Memory B cell (primary cell): ENCODE results near the gene GNAS-AS1.

Source experiments
- ATAC-seq: fragments of 150-1000 bp; cut with Tn5 transposase; 2 replicates; pipeline ENCODE4 v1.10.0; 2021; ENCODE audit warnings: low read depth, mild to moderate bottlenecking, moderate library complexity
- DNase-seq, 2 donors: peaks; one replicate each; pipeline ENCODE4 v3.0.0; 2022; ENCODE audit warnings: low spot score in 2 of 2
- H3K27ac Mint-ChIP-seq: one replicate; pipeline ENCODE4 v1.8.0; 2022; ENCODE audit warnings: mild to moderate bottlenecking, moderate library complexity, mixed read lengths
- H3K27me3 Mint-ChIP-seq: one replicate; pipeline ENCODE4 v1.8.0; 2022; ENCODE audit warnings: mixed read lengths
- H3K36me3 Mint-ChIP-seq: one replicate; pipeline ENCODE4 v1.8.0; 2022; ENCODE audit warnings: mild to moderate bottlenecking, mixed read lengths
- H3K4me1 Mint-ChIP-seq: one replicate; pipeline ENCODE4 v1.8.0; 2022; ENCODE audit warnings: mixed read lengths
- H3K4me3 Mint-ChIP-seq: one replicate; pipeline ENCODE4 v1.8.0; 2022; ENCODE audit warnings: mild to moderate bottlenecking, moderate library complexity, mixed read lengths
- H3K9me3 Mint-ChIP-seq: one replicate; pipeline ENCODE4 v1.8.0; 2022; ENCODE audit warnings: mixed read lengths

The GNAS-AS1 gene

DNA sequence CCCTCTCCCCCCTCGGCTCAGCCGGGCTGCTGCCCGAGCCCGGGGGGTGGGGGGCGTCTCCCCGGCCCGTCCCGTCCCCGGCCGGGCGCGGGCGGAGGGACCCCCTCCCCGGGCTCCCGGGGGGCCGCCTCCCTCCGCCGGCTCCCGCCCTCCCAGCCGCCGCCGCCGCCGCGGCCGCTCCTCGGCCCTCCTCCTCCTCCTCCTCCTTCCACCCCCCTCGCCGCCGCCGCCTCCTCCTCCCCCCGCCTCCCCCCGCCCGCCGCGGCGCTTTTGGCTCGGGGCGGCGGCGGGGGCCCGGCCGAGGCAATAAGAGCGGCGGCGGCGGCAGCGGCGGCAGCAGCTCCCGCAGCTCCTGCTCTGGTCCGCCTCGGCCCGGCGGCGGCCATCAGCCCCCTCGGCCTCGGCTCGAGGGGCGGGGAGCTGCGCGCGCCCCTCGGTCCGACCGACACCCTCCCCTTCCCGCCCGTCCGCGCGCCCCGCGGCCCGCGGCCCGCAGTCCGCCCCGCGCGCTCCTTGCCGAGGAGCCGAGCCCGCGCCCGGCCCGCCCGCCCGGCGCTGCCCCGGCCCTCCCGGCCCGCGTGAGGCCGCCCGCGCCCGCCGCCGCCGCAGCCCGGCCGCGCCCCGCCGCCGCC lies 40.5 kb upstream of the GNAS-AS1 start:
- Mint-ChIP-seq H3K36me3 (peaks cover 1% of the 10 kb centered on the region), H3K27ac (peak overlapping the region; percentile 97), H3K4me1 (peaks cover 28% of the 10 kb centered on the region), H3K4me3 (peak overlapping the region; percentile 94), H3K9me3 (no peaks in the 10 kb centered on the region), H3K27me3 (no peaks in the 10 kb centered on the region)
- ATAC-seq, result peak; percentile 34
- DNase-seq, result peak in 1 of 2 donors; percentile 64

DNA sequence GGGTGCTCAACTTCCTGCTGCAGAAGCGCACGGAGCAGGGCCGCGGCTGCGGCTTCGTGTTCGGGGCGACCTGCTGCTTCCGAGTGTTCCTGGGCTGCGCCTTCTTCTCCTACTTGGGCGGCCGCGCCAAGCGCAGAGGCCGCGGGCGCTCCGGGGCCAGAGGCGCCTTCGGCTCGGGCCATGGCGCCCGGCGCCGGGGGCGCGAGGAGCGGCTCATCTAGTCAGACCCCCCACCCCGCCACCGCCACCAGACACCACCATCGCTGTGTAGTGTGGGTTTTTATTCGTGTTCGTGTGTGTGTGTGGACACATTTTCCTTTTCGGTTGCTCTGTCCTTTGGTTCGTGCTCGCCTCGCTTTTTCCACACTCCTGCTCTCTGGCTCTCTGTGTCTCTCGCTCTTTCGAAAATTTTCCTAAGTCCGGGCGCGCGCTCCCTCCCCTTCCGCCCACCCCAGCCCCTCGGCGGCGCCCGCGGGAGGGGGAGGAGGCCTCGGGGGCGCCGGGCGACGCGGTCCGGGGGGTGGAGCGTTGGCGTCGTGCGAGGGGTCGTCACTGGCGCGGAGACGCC lies 39.9 kb upstream of the GNAS-AS1 start:
- H3K9me3 Mint-ChIP-seq, result no peaks in the 10 kb centered on the region
- H3K4me1 Mint-ChIP-seq, result peaks cover 23% of the 10 kb centered on the region
- H3K27me3 Mint-ChIP-seq, result no peaks in the 10 kb centered on the region
- H3K27ac Mint-ChIP-seq, result peak overlapping the region; percentile 92
- ATAC-seq, result peak; percentile 23
- no peaks in the 10 kb centered on the region for H3K36me3 Mint-ChIP-seq
- peak; percentile 52 to 71 for DNase-seq
- peak overlapping the region; percentile 94 for H3K4me3 Mint-ChIP-seq

DNA sequence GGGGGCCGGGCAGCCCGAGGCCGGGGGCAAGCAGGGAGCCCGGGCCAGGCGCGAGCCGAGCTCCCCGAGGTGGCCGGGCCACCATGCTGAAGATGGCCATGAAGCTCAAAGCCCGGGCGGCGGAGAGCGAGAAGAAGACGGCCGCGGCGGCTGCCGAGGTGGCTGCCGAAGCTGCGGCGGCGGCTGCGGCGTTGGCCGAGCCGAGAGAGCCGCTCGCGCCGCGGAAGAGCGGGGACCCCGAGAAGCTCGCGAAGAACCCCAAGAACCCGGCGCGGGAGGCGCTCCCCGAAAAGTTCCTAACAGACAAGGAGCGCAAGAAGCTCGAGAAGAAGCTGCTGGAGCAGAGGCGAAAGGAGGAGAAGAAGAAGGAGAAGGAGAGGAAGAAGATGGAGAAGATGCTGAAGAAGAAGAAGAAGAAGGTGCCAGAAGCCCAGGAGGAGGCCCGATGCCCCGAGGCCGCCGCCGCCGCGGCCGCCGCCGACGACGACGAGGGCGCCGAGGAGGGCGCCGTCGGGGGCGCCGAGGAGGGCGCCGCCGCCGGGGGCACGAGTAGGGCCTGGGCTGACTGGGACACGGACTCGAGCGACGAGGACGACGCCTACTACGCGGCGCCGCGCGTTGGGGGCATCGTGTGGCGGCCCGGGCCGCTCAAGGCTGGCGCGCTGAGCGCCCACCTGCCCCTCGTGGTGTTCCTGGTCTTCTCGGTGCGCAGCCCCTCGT lies 39.3 kb upstream of the GNAS-AS1 start:
- H3K4me1 Mint-ChIP-seq, result peaks cover 17% of the 10 kb centered on the region
- peak; percentile 49 to 60 for DNase-seq
- H3K36me3 Mint-ChIP-seq, result no peaks in the 10 kb centered on the region

DNA sequence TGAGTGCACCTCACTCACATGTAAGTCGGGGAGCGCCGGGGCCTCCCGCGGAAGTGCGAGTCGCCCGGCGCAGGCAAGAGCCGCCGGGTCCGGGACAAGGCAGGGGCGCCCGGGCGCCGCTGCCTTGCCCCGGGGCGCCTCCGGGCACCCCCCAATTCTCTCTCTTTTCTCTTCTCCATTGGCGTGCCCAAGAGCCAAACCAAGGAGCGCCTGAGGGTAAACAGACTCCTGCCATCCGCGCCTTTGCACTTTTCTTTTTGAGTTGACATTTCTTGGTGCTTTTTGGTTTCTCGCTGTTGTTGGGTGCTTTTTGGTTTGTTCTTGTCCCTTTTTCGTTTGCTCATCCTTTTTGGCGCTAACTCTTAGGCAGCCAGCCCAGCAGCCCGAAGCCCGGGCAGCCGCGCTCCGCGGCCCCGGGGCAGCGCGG lies 38.6 kb upstream of the GNAS-AS1 start:
- H3K27me3 Mint-ChIP-seq, result no peaks in the 10 kb centered on the region
- no peak for DNase-seq
- H3K36me3 Mint-ChIP-seq, result no peaks in the 10 kb centered on the region
- peaks cover 13% of the 10 kb centered on the region for H3K4me1 Mint-ChIP-seq
- peak overlapping the region; percentile 92 for H3K4me3 Mint-ChIP-seq
- peak overlapping the region; percentile 92 for H3K27ac Mint-ChIP-seq
- ATAC-seq, result no peak
- no peaks in the 10 kb centered on the region for H3K9me3 Mint-ChIP-seq

More for the DNA sequence above, 39.3 kb upstream of the GNAS-AS1 start:
- H3K9me3 Mint-ChIP-seq, result no peaks in the 10 kb centered on the region
- H3K27ac Mint-ChIP-seq, result peak overlapping the region; percentile 92
- no peaks in the 10 kb centered on the region for H3K27me3 Mint-ChIP-seq
- peak; percentile 4 for ATAC-seq
- peak overlapping the region; percentile 98 for H3K4me3 Mint-ChIP-seq

DNA sequence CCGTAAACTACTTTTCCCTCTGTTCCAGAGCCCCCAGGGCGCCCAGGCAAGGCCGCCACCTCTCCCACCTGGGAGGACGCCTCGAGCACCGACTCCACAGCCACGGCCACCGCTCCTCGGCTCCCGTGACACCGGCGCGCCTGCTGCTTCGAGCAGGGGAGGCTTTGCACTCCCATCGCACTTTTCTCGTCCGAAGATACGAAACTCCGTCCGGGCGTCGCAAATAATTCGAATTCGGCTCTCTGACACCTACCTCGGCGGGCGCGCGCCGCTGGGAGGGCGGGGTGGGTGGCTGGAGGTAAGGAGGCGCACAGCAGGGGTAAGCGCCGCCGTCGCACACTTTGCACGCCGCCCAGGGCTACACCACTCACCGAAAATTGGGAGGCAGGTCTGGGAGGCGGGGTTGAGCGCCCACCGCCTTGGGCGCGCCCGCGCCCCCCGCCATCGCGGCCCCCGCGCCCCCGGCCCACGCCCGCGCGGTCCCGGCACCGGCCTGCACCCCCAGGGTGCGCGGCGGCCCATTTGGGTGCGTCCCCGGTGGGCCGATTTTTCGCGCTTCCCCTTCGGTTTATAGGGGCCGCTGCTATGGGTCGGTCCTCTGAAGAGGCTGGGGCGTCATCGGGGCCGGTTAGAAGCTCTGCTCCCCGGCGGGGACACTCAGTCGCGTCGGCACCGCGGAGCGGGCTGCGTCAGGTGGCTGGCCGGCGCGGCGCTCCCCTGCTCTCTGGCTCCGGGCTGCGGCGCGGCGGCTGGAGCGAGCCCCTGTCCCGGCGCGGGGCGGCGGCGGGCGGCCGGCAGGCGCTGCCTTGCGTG lies 38.0 kb upstream of the GNAS-AS1 start:
- H3K9me3 Mint-ChIP-seq, result no peaks in the 10 kb centered on the region
- peak overlapping the region; percentile 92 for H3K27ac Mint-ChIP-seq
- no peaks in the 10 kb centered on the region for H3K27me3 Mint-ChIP-seq
- peak; percentile 60 for ATAC-seq
- H3K4me1 Mint-ChIP-seq, result peaks cover 11% of the 10 kb centered on the region
- peak overlapping the region; percentile 85 for H3K4me3 Mint-ChIP-seq
- peak; percentile 74 to 82 for DNase-seq
- H3K36me3 Mint-ChIP-seq, result no peaks in the 10 kb centered on the region

DNA sequence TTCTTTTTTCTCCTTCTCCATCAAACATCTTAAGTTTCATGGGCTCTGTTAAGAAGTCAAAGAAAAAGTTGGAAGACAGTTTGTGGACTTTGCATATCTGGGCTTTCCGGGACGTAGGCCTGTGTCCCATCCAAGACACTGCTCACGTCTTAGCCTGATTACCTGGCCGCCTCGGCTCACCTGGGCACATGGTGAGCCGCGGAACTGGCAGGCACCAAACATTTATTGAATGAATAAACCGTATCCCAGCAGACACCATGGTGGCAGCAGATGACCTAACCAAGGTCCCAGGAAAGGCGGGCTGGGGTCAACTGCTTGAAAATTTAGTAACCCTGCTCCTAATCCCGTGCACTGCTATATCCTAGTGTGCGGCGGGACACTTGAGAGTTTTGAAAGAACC lies 37.4 kb upstream of the GNAS-AS1 start:
- H3K36me3 Mint-ChIP-seq, result no peaks in the 10 kb centered on the region
- peak overlapping the region; percentile 70 for H3K27ac Mint-ChIP-seq
- DNase-seq (no peak), ATAC-seq (no peak)
- H3K27me3 Mint-ChIP-seq, result no peaks in the 10 kb centered on the region
- no peaks in the 10 kb centered on the region for H3K9me3 Mint-ChIP-seq
- H3K4me3 Mint-ChIP-seq, result peak overlapping the region; percentile 85
- H3K4me1 Mint-ChIP-seq, result peaks cover 6% of the 10 kb centered on the region

DNA sequence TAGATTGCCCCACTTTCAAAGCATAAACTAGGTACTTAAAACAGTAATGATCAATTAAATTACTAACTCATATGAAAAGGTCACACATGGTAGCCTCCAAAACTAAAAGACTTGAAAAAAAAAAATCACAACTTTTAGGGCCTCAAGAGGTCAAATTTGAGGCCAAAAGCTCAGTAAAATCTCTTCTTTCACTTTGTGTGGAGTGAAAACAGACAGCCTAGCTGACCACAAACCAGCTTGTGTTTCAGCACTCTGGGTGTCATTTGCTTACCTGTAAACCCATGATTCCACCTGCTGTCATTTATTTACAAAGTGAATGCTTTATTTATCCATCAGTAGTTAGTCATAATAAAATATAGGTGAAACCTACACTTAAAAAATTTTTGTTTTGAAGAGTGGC lies 35.8 kb upstream of the GNAS-AS1 start:
- Mint-ChIP-seq H3K4me1 (peaks cover 4% of the 10 kb centered on the region), H3K27ac (peak overlapping the region; percentile 20), H3K9me3 (no peaks in the 10 kb centered on the region), H3K27me3 (no peaks in the 10 kb centered on the region), H3K4me3 (no peak overlapping the region), H3K36me3 (no peaks in the 10 kb centered on the region)
- DNase-seq (no peak), ATAC-seq (no peak)

DNA sequence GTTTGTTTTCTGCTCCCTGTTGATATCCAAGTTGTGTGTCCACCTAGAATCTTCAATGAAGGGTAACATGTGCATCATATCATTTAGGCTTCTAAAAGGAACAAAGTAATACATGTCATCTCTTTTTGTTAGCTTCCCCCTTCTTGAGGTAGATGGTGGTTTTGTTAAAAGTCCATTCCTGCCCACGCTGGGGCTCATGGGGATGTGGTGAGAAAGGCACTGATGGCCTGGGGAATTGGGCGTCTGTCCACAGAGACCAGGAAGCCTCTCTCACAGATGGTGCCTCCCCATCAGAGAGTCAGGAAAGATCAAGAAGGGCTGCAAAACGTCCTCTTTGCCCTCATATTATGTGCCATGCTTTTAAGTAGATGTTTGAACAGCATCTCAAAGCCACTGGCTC lies 34.3 kb upstream of the GNAS-AS1 start:
- Mint-ChIP-seq H3K4me1 (peaks cover 4% of the 10 kb centered on the region), H3K36me3 (no peaks in the 10 kb centered on the region), H3K27ac (no peak overlapping the region), H3K4me3 (no peak overlapping the region), H3K9me3 (no peaks in the 10 kb centered on the region), H3K27me3 (no peaks in the 10 kb centered on the region)
- DNase-seq (no peak), ATAC-seq (no peak)

DNA sequence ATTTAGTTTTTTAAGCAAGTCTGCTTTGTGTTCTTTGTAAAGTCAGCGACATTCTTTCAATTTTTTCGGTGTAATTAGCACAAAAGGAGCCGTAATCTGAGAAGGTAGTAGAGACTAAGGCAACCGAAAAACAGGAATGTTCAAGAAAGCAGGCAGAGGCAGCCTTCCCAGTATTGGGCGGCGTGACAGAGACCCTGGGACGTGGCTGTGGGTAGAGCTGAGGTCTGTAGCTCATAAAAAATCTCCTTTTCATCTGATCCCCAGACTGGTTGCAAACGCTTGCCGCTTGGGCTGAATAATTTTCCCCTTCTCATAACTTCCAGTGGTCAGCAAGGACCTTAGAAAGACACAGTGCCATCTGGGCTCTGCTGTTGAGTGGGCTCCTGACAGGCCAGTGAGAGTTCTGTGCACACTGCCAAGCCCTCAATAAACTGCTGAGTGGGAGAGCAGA lies 32.6 kb upstream of the GNAS-AS1 start:
- H3K4me3 Mint-ChIP-seq, result no peak overlapping the region
- no peaks in the 10 kb centered on the region for H3K9me3 Mint-ChIP-seq
- peaks cover 4% of the 10 kb centered on the region for H3K4me1 Mint-ChIP-seq
- no peak overlapping the region for H3K27ac Mint-ChIP-seq
- no peaks in the 10 kb centered on the region for H3K27me3 Mint-ChIP-seq
- H3K36me3 Mint-ChIP-seq, result no peaks in the 10 kb centered on the region
- no peak for ATAC-seq
- DNase-seq, result no peak

DNA sequence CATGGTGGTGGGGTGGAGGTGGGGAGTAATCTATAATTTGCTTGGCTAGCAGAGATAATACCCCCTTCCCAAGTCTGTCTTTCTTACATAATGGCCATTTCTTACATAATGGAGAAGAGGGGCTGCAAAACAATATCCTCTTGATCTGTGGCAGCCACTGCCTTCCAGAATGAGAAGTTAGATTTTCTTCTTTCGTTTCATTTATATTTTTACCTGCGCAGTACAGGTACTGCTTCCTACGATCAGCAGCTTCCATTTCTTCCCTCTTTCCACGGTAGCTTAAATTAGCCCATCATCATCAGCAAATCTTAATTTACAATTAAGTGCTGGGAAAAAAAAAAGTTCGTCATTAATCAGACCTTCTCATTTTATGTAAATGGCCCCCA lies 32.0 kb upstream of the GNAS-AS1 start:
- no peaks in the 10 kb centered on the region for H3K9me3 Mint-ChIP-seq
- no peak for ATAC-seq
- peaks cover 4% of the 10 kb centered on the region for H3K4me1 Mint-ChIP-seq
- no peak for DNase-seq
- H3K4me3 Mint-ChIP-seq, result no peak overlapping the region
- no peaks in the 10 kb centered on the region for H3K27me3 Mint-ChIP-seq
- no peaks in the 10 kb centered on the region for H3K36me3 Mint-ChIP-seq
- no peak overlapping the region for H3K27ac Mint-ChIP-seq

DNA sequence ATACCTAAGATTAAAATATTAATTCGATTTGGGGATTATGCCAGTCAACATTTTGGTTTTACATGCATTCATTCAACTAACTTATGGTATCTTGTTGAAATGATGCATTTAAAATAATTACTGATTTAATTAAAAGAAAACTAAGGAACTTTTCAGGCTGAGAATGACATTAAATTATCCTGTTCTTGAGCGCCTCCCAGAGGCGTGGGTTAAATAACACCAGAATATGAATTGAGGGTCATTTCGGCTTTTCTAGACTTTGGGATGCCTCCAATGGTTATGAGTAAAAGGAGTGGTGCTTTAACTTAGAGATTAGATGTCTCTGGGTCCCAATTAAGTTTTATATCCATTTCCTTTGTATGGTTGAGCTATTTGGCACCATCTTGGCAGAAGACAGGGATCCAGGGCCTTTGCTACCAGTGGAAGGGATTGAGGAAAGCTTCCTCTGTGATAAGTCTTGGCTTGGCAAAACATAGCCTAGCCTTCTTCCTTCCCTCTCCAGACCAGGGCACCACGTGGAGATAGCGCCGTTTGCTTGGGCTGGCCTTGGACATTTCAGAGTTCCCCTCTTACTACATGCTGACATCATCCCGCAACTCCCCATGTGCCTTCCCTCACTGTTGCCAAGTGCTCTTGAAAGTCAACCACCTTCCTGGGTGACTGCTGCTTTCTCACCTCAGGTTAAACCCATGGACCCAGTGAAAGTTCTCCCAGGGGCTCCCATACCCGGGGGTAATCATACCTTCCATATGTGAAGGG lies 30.5 kb upstream of the GNAS-AS1 start:
- Mint-ChIP-seq H3K4me1 (no peaks in the 10 kb centered on the region), H3K27ac (no peak overlapping the region)

DNA sequence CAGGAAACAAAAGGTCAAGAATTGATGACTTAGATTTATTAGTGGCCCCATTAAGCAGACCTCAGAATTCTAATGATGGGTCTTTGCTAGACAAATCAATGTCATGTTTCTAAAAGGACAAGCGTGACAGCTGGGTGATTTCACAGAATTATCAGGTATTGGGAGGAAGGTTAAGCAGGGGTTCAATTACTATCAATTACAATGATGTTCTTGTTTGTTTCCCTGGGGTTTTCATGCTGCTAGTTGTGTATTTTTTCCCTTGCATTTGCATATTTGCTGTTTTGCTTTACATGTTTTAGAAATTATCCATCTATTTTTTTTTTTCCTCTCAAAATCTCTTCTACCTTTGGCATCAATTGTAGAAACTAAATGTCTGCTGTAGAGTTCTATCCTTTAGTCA lies 29.7 kb upstream of the GNAS-AS1 start:
- no peak for DNase-seq
- Mint-ChIP-seq H3K4me3 (no peak overlapping the region), H3K27ac (no peak overlapping the region), H3K27me3 (no peaks in the 10 kb centered on the region), H3K4me1 (no peaks in the 10 kb centered on the region), H3K36me3 (no peaks in the 10 kb centered on the region), H3K9me3 (no peaks in the 10 kb centered on the region)
- no peak for ATAC-seq

More for the DNA sequence above, 30.5 kb upstream of the GNAS-AS1 start:
- ATAC-seq (no peak), DNase-seq (no peak)
- Mint-ChIP-seq H3K36me3 (no peaks in the 10 kb centered on the region), H3K4me3 (no peak overlapping the region), H3K27me3 (no peaks in the 10 kb centered on the region), H3K9me3 (no peaks in the 10 kb centered on the region)

DNA sequence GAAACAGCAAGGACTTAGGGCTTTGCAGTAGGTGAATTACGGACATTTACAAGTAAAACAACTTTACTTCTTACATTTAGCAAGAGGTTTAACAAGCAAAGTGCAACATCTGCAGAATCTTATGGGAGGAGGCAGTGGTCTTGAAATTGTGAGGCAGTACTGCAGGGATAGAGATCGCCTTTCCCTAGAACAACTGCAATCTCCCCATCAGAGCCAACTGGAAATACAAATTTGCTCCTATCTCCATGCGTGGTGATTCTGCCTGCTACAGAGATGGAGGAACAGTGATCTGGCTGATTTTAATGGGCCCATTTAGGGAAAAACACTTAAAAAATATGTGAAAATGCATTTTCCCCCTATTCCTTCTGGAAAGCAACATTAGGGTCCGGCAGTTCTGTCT lies 27.7 kb upstream of the GNAS-AS1 start:
- H3K27me3 Mint-ChIP-seq, result no peaks in the 10 kb centered on the region
- no peak for DNase-seq
- H3K4me3 Mint-ChIP-seq, result no peak overlapping the region
- no peaks in the 10 kb centered on the region for H3K9me3 Mint-ChIP-seq
- H3K4me1 Mint-ChIP-seq, result peaks cover 2% of the 10 kb centered on the region
- no peak overlapping the region for H3K27ac Mint-ChIP-seq
- ATAC-seq, result no peak
- no peaks in the 10 kb centered on the region for H3K36me3 Mint-ChIP-seq
